Measurements from ENCODE around the gene DHCR7. TPM values are rescaled to one million over a fixed set of nuclear protein-coding genes. Genes with fewer than 3 reads are reported as not detected.
A peak's percentile ranks its signal among the peaks of the same experiment; 100 is the strongest.

Gene DHCR7
- total and polyA plus RNA-seq, 2 experiments from 2014 or later: 84.0 to 166 TPM

- no peaks in the 10 kb centered on the region; the same call in 1 of the 2 replicates for H4K20me1 ChIP-seq (replicated peaks; ENCODE audit: insufficient read depth)
- H3K4me1 ChIP-seq (ENCODE audit: insufficient read depth): no peaks in the 10 kb centered on the region
- Mint-ChIP-seq H3K27me3 (ENCODE audit: insufficient read depth, low read depth, poor library complexity) (peaks cover 12% of the 10 kb centered on the region), H3K4me1 (peaks cover 2% of the 10 kb centered on the region; the same call in 1 of the 3 replicates), H3K9me3 (no peaks in the 10 kb centered on the region), H3K4me3 (no peak overlapping the region), H3K27ac (peak overlapping the region; percentile 92), H3K36me3 (ENCODE audit: low read depth) (peaks cover 34% of the 10 kb centered on the region)
- no peaks in the 10 kb centered on the region for H3F3A ChIP-seq (replicated peaks; ENCODE audit: low read depth)
- H3K9me2 ChIP-seq (ENCODE audit: insufficient read depth): no peaks in the 10 kb centered on the region
- H2AFZ ChIP-seq: no peak overlapping the region
- H3K79me2 ChIP-seq (replicated peaks; ENCODE audit: insufficient read depth): no peaks in the 10 kb centered on the region
- no peak for TF ChIP-seq ZNF331 (CRISPR knock-in tag; IDR thresholded peaks at IDR 0.05; ENCODE audit: low read depth)
- TF ChIP-seq ZNF462 (CRISPR knock-in tag; IDR thresholded peaks at IDR 0.05): no peak
- TF ChIP-seq NANOG (IDR thresholded peaks at IDR 0.05; ENCODE audit: borderline replicate concordance): no peak
- no peak for TF ChIP-seq STAT1 (IDR thresholded peaks at IDR 0.05; ENCODE audit: unreplicated experiment)
- TF ChIP-seq ZNF114 (CRISPR knock-in tag; IDR thresholded peaks at IDR 0.05): no peak
- no peak for TF ChIP-seq CTCF (conservative IDR thresholded peaks at IDR 0.05; ENCODE audit: low read depth in 2 of 2)
- no peak for TF ChIP-seq ETS1 (IDR thresholded peaks at IDR 0.05)
- TF ChIP-seq REST (IDR thresholded peaks at IDR 0.05; ENCODE audit: unreplicated experiment): no peak
- no peak for TF ChIP-seq JUNB (IDR thresholded peaks at IDR 0.05; ENCODE audit: unreplicated experiment)
- TF ChIP-seq EZH2phosphoT487 (IDR thresholded peaks at IDR 0.05; ENCODE audit: unreplicated experiment): no peak
- no peak for TF ChIP-seq EZH2 (IDR thresholded peaks at IDR 0.05; ENCODE audit: low read depth, unreplicated experiment)
- no peak for TF ChIP-seq POLR2AphosphoS5 (IDR thresholded peaks at IDR 0.05; ENCODE audit: low read depth)
- TF ChIP-seq CREB1 (CRISPR knock-in tag; IDR thresholded peaks at IDR 0.05; ENCODE audit: low read depth): no peak
- no peaks in the 10 kb centered on the region for H3K36me3 ChIP-seq (ENCODE audit: insufficient read depth)
- H3K27me3 ChIP-seq (ENCODE audit: insufficient read depth): no peaks in the 10 kb centered on the region
- no peak overlapping the region for H3K27ac ChIP-seq (ENCODE audit: low read depth)
- no peak overlapping the region for H3K4me3 ChIP-seq
- DNase-seq (ENCODE audit: low spot score) (no peak), ATAC-seq (no peak)
- no peak overlapping the region for H3K4me2 ChIP-seq
Observed at GRCh38 chr11:71490731-71491390, 42.7 kb upstream of the DHCR7 start.

All from GM23338 (cell line).